HepG2 (cell line): ENCODE results near the gene FCN3. TPM values are rescaled to one million over a fixed set of nuclear protein-coding genes. Genes with fewer than 3 reads are reported as not detected.
A peak's percentile ranks its signal among the peaks of the same experiment; 100 is the strongest.

Experiments used
- ATAC-seq: fragments of 200-7000 bp; cut with Tn5 transposase; 3 replicates; pipeline ENCODE4 v1.9.1; 2020; ENCODE audit warnings: mild to moderate bottlenecking, moderate library complexity
- BruUV-seq: library from RNA; stranded (reverse); fragments of 400-500 nt; replicated peaks from 2 replicates; lab custom pipeline; 2021; lab: Mats Ljungman, UMichigan
- CTCF ChIA-PET: fragments of 300-600 bp; formaldehyde crosslinking; extraction: SDS; loops from one replicate; lab custom pipeline; 2021; ENCODE audit warnings: low total read pairs, inconsistent platforms, low intra/inter-chr PET ratio; lab: Yijun Ruan, JAX
- POLR2A ChIA-PET: fragments of 350-600 bp; sonication (Branson Sonifier 250); formaldehyde crosslinking; loops from one replicate; lab custom pipeline; 2020; ENCODE audit warnings: antibody characterized with exemption, inconsistent platforms; lab: Yijun Ruan, JAX
- DNase-seq: peaks from one replicate; pipeline ENCODE4 v3.0.0-alpha.2; 2015; ENCODE audit warnings: low spot score
- FAIRE-seq: peaks from 3 replicates; lab custom pipeline; 2011; peaks lifted over from hg19 to GRCh38; lab: Jason Lieb, UNC
- H2AFZ ChIP-seq: one replicate; pipeline ENCODE4 v1.6.1; 2011; ENCODE audit warnings: low read length, inconsistent platforms
- H3K27ac ChIP-seq: fragments of 300-600 bp; 3 replicates; pipeline ENCODE4 v1.8.0; 2011; ENCODE audit warnings: mixed run types, mild to moderate bottlenecking, mixed read lengths, low read length, inconsistent platforms; ENCODE audit not compliant: insufficient read depth; ENCODE audit errors: extremely low read length
- H3K27me3 ChIP-seq, 2 experiments: fragments of 200-600 bp in 1 of 2; 2 replicates in 1 of 2; 3 replicates in 1 of 2; pipeline versions ENCODE4 v1.6.0 to v1.8.0; 2011; ENCODE audit warnings: low read length in 2 of 2, mild to moderate bottlenecking in 2 of 2, moderate library complexity in 2 of 2, inconsistent platforms in 1 of 2; ENCODE audit not compliant: insufficient read depth in 2 of 2, control insufficient read depth in 1 of 2
- H3K36me3 ChIP-seq, 2 experiments: fragments of 200-600 bp in 1 of 2; replicated peaks in 1 of 2; 2 replicates in 1 of 2; 3 replicates in 1 of 2; pipeline versions ENCODE4 v1.5.1 to v1.8.0; 2011; ENCODE audit warnings: low read length in 2 of 2, inconsistent platforms in 1 of 2; ENCODE audit not compliant: insufficient read depth in 2 of 2, control insufficient read depth in 1 of 2
- H3K4me1 ChIP-seq: 2 replicates; pipeline ENCODE4 v1.5.1; 2012; ENCODE audit warnings: low read length, inconsistent platforms; ENCODE audit not compliant: insufficient read depth
- H3K4me2 ChIP-seq: 2 replicates; pipeline ENCODE4 v1.6.0; 2011; ENCODE audit warnings: low read depth, low read length, inconsistent platforms
- H3K4me3 ChIP-seq, 3 experiments: fragments of 200-600 bp in 1 of 3; sonication (generic), shearing (Covaris generic) in 1 of 3; replicated peaks in 1 of 3; 2 replicates each; pipeline ENCODE4 v1.5.1; 2011 to 2016; ENCODE audit warnings: low read length in 3 of 3, inconsistent platforms in 2 of 3, low read depth in 2 of 3, mild to moderate bottlenecking in 2 of 3, control low read depth in 1 of 3, mixed read lengths in 1 of 3; ENCODE audit not compliant: insufficient read depth in 1 of 3
- H3K79me2 ChIP-seq: one replicate; pipeline ENCODE4 v1.6.1; 2011; ENCODE audit warnings: low read length, inconsistent platforms; ENCODE audit not compliant: insufficient read depth
- H3K9ac ChIP-seq: 2 replicates; pipeline ENCODE4 v1.6.0; 2011; ENCODE audit warnings: mild to moderate bottlenecking, low read depth, low read length, inconsistent platforms; ENCODE audit not compliant: insufficient read depth
- H3K9me3 ChIP-seq: 2 replicates; pipeline ENCODE4 v1.5.1; 2012; ENCODE audit warnings: mild to moderate bottlenecking, low read length
- H4K20me1 ChIP-seq: 2 replicates; pipeline ENCODE4 v1.6.0; 2011; ENCODE audit warnings: inconsistent platforms, mild to moderate bottlenecking, low read length, moderate library complexity; ENCODE audit not compliant: insufficient read depth
- CTCF ChIP-seq: sonication (generic); formaldehyde crosslinking; IDR thresholded peaks from 2 replicates; pipeline ENCODE4 v1.5.0; 2020; ENCODE audit warnings: mild to moderate bottlenecking, missing genetic modification reagents, moderate library complexity
- EEA1 ChIP-seq: sonication (generic); formaldehyde crosslinking; IDR thresholded peaks from 2 replicates; pipeline ENCODE4 v1.5.1; 2020; ENCODE audit warnings: mild to moderate bottlenecking, missing genetic modification reagents, borderline replicate concordance
- FOXO4 ChIP-seq: sonication (generic); formaldehyde crosslinking; conservative IDR thresholded peaks from 2 replicates; pipeline ENCODE4 v1.8.1; 2023; ENCODE audit warnings: missing genetic modification reagents
- HOMEZ ChIP-seq: IDR thresholded peaks from 2 replicates; pipeline ENCODE4 v1.6.1; 2016; ENCODE audit warnings: low read depth
- KDM4B ChIP-seq: sonication (generic); formaldehyde crosslinking; IDR thresholded peaks from 2 replicates; pipeline ENCODE4 v1.4.0; 2020; ENCODE audit warnings: missing genetic modification reagents
- PHF5A ChIP-seq: IDR thresholded peaks from one replicate; pipeline ENCODE4 v1.6.1; 2018; ENCODE audit warnings: low read depth, missing genetic modification reagents; ENCODE audit not compliant: unreplicated experiment
- RAD21 ChIP-seq: fragments of 450-650 bp; formaldehyde crosslinking; IDR thresholded peaks from 2 replicates; pipeline ENCODE4 v1.5.0; 2020; ENCODE audit warnings: mild to moderate bottlenecking
- RFXANK ChIP-seq: IDR thresholded peaks from 2 replicates; pipeline ENCODE4 v1.6.1; 2016
- SMARCE1 ChIP-seq: fragments of 450-650 bp; IDR thresholded peaks from 2 replicates; pipeline ENCODE4 v1.6.1; 2017; ENCODE audit warnings: borderline replicate concordance
- ZBTB38 ChIP-seq: sonication (generic); formaldehyde crosslinking; IDR thresholded peaks from 2 replicates; pipeline ENCODE4 v1.5.1; 2020; ENCODE audit warnings: mild to moderate bottlenecking, missing genetic modification reagents
- ZFP36L2 ChIP-seq: sonication (generic); formaldehyde crosslinking; IDR thresholded peaks from 2 replicates; pipeline ENCODE4 v1.4.0; 2020; ENCODE audit warnings: missing genetic modification reagents
- ZNF3 ChIP-seq: IDR thresholded peaks from 2 replicates; pipeline ENCODE4 v1.7.0; 2017; ENCODE audit warnings: inconsistent platforms
- ZNF354B ChIP-seq: sonication (generic); formaldehyde crosslinking; IDR thresholded peaks from 2 replicates; pipeline ENCODE4 v1.8.0; 2022; ENCODE audit warnings: mild to moderate bottlenecking, missing genetic modification reagents
- ZNF441 ChIP-seq: sonication (generic); formaldehyde crosslinking; IDR thresholded peaks from 2 replicates; pipeline ENCODE4 v1.7.0; 2021; ENCODE audit warnings: missing genetic modification reagents, borderline replicate concordance
- ZNF468 ChIP-seq: sonication (generic); formaldehyde crosslinking; IDR thresholded peaks from 2 replicates; pipeline ENCODE4 v1.8.0; 2022; ENCODE audit warnings: mild to moderate bottlenecking, moderate library complexity, missing genetic modification reagents
- ZNF530 ChIP-seq: sonication (generic); formaldehyde crosslinking; IDR thresholded peaks from 2 replicates; pipeline ENCODE4 v1.5.0; 2020; ENCODE audit warnings: low read depth, mild to moderate bottlenecking, missing genetic modification reagents
- ZNF749 ChIP-seq: sonication (generic); formaldehyde crosslinking; IDR thresholded peaks from 2 replicates; pipeline ENCODE4 v1.8.0; 2022; ENCODE audit warnings: mild to moderate bottlenecking, missing genetic modification reagents, moderate library complexity, borderline replicate concordance
- WGBS: methylation state at CpG from one replicate; pipeline ENCODE4 v1.1.6; 2017; ENCODE audit warnings: low lambda C conversion rate; 5-methylcytosine and 5-hydroxymethylcytosine counted together
- in situ Hi-C: cut with HindIII; loops from 2 replicates; pipeline ENCODE4 v1.10.0; 2017; ENCODE audit warnings: low pct_unique_long_range_greater_than_20kb; ENCODE audit not compliant: extremely low pct_ligation_motif_present
- intact Hi-C: fragments of 100-400 bp; cut with micrococcal nuclease; formaldehyde crosslinking; loops from one replicate; pipeline ENCODE4 v1.10.0; 2022; ENCODE audit not compliant: unreplicated experiment
- polyA plus RNA-seq, 8 experiments: library from polyadenylated mRNA; depleted of rRNA in 3 of 8; stranded (reverse) in 7 of 8; unstranded in 1 of 8; fragments of >200 nt; fragmentation: Illumina TruSeq in 4 of 8; extraction: Trizol in 4 of 8; gene quantifications; 2 replicates each; pipeline versions ENCODE4 v1.2.1 to v1.2.3, GENCODE V29; 2011 to 2016; ENCODE audit warnings: low read depth in 4 of 8, missing spikeins in 1 of 8, mixed read lengths in 1 of 8; ENCODE audit not compliant: insufficient read depth in 1 of 8
- total RNA-seq, 5 experiments: library from RNA; depleted of rRNA; stranded (reverse); fragments of >200 nt; fragmentation: Illumina TruSeq; extraction: Trizol; gene quantifications; 2 replicates each; pipeline ENCODE4 v1.2.3, GENCODE V29; 2016; ENCODE audit warnings: low read depth in 1 of 5

The FCN3 gene
- total and polyA plus RNA-seq, 2 of the 13 experiments (the other 11 are each of a cell fraction or from before 2014, with no cell fraction given): not detected

GRCh38 chr1:27392778-27393635 lies 18.4 kb upstream of the FCN3 start (continued):
- TF ChIP-seq EEA1 (CRISPR knock-in tag): no peak
- no peak for TF ChIP-seq HOMEZ (CRISPR knock-in tag)
- TF ChIP-seq CTCF (CRISPR knock-in tag): peak; percentile 57
- TF ChIP-seq KDM4B (CRISPR knock-in tag): no peak

- FAIRE-seq: peak; percentile 8
- peak within 1 kb of the TSS; percentile 90 for H3K4me2 ChIP-seq
- TF ChIP-seq RAD21 (CRISPR knock-in tag) (no peak), SMARCE1 (no peak), ZBTB38 (CRISPR knock-in tag) (no peak), FOXO4 (CRISPR knock-in tag) (no peak), RFXANK (peak; percentile 89), ZNF749 (CRISPR knock-in tag) (no peak), ZNF354B (CRISPR knock-in tag) (no peak), ZNF441 (CRISPR knock-in tag) (0 out of 2 replicates have a peak, but pooled peaks have one; percentile 56), PHF5A (CRISPR knock-in tag) (no peak), ZNF530 (no peak), ZFP36L2 (no peak), ZNF3 (CRISPR knock-in tag) (no peak), ZNF468 (CRISPR knock-in tag) (no peak)
Observed at GRCh38 chr1:27392096-27392777, 17.6 kb upstream of the FCN3 start, which contains the start of gene GPR3. Gene GPR3 (plus strand): TSS chr1:27392622. CDS start chr1:27393799, 1,177 bp downstream.

More at GRCh38 chr1:27392096-27392777, 17.6 kb upstream of the FCN3 start, which contains the start of gene GPR3:
- Histone ChIP-seq H4K20me1 (no peaks in the 10 kb centered on the region), H3K4me1 (peaks cover 28% of the 10 kb centered on the region), H2AFZ (no peak within 1 kb of the TSS), H3K79me2 (no peaks in the 10 kb centered on the region), H3K9ac (peak within 1 kb of the TSS; percentile 71), H3K27ac (peak within 1 kb of the TSS; percentile 9), H3K4me3 (peak within 1 kb of the TSS; percentile 71 to 85 (median 72)), H3K9me3 (no peaks in the 10 kb centered on the region), H3K27me3 (peaks cover 0 to 1% of the 10 kb centered on the region in 2 experiments; a peak in 2 of 5 replicates), H3K36me3 (no peaks in the 10 kb centered on the region)
- no TSS peak for BruUV-seq
- intact Hi-C loops: loop anchor here (2.0 to 10.0 kb wide), 2 partner anchors 215 to 273 kb away; no protein-coding TSS in a partner anchor
- in situ Hi-C loops: loop anchor here (5.0 kb wide), 4 partner anchors 35 to 280 kb away; no protein-coding TSS in a partner anchor
- DNase-seq (peak; percentile 79), ATAC-seq (peak; percentile 84)
- 3% methylated on average over 11 of the region's 69 CpGs for WGBS
- POLR2A ChIA-PET: interaction anchor here (1.0 kb wide), 1 partner anchor 215 kb away, joined by 4 read pairs; no protein-coding TSS in a partner anchor
- CTCF ChIA-PET: interaction anchor here (1.5 to 2.2 kb wide), 2 partner anchors 91 to 214 kb away, joined by 6 to 7 read pairs; no protein-coding TSS in a partner anchor
